ENCODE measurements around the gene STX18. TPM values are rescaled to one million over a fixed set of nuclear protein-coding genes. Genes with fewer than 3 reads are reported as not detected.

STX18 gene
- total and polyA plus RNA-seq, 2 of the 13 experiments (the other 11 are each of a cell fraction or from before 2014, with no cell fraction given) = 23.9 to 37.1 TPM

GRCh38 chr4:4486969-4487368 lies 54.9 kb downstream of the STX18 start (continued):
- TF ChIP-seq ZNF460 (CRISPR knock-in tag; IDR thresholded peaks at IDR 0.05; ENCODE audit: borderline replicate concordance) (no peak), AKNA (CRISPR knock-in tag; IDR thresholded peaks at IDR 0.05; ENCODE audit: borderline replicate concordance) (no peak), HES4 (CRISPR knock-in tag; IDR thresholded peaks at IDR 0.05; ENCODE audit: borderline replicate concordance) (no peak), HNF1B (CRISPR knock-in tag; IDR thresholded peaks at IDR 0.05) (peak; percentile 53; the same call in 1 of the 2 replicates), ZBTB3 (CRISPR knock-in tag; IDR thresholded peaks at IDR 0.05; ENCODE audit: borderline replicate concordance, low read depth) (no peak), CC2D1A (CRISPR knock-in tag; IDR thresholded peaks at IDR 0.05) (no peak), ZBTB7B (CRISPR knock-in tag; IDR thresholded peaks at IDR 0.05) (0 out of 2 replicates have a peak, but pooled peaks have one; percentile 22), IKZF5 (CRISPR knock-in tag; IDR thresholded peaks at IDR 0.05) (peak; percentile 65; the same call in 1 of the 2 replicates), HNF4G (IDR thresholded peaks at IDR 0.05; ENCODE audit: borderline replicate concordance, low read depth, low read length) (peak; percentile 75), HNF4G (CRISPR knock-in tag; IDR thresholded peaks at IDR 0.05; ENCODE audit: borderline replicate concordance, low read depth) (peak; percentile 73; the same call in 1 of the 2 replicates), ZNF343 (CRISPR knock-in tag; IDR thresholded peaks at IDR 0.05) (no peak), MED8 (CRISPR knock-in tag; IDR thresholded peaks at IDR 0.05; ENCODE audit: insufficient replicate concordance) (no peak), RARG (CRISPR knock-in tag; IDR thresholded peaks at IDR 0.05; ENCODE audit: low read depth) (no peak), PHF8 (CRISPR knock-in tag; IDR thresholded peaks at IDR 0.05) (no peak), NAIF1 (CRISPR knock-in tag; IDR thresholded peaks at IDR 0.05; ENCODE audit: borderline replicate concordance) (no peak), ZFAT (CRISPR knock-in tag; conservative IDR thresholded peaks at IDR 0.05) (no peak), ZBTB7A (CRISPR knock-in tag; IDR thresholded peaks at IDR 0.05) (no peak), RXRB (CRISPR knock-in tag; IDR thresholded peaks at IDR 0.05; ENCODE audit: borderline replicate concordance) (peak; percentile 83), ZNF431 (CRISPR knock-in tag; IDR thresholded peaks at IDR 0.05; ENCODE audit: borderline replicate concordance, low read depth) (no peak), MAX (IDR thresholded peaks at IDR 0.05) (peak; percentile 81), YY1 (IDR thresholded peaks at IDR 0.05; ENCODE audit: insufficient read depth, insufficient replicate concordance, low read depth, low read length) (no peak), ESRRA (CRISPR knock-in tag; IDR thresholded peaks at IDR 0.05; ENCODE audit: low read depth) (no peak), ZNF7 (CRISPR knock-in tag; IDR thresholded peaks at IDR 0.05) (no peak), HNRNPUL1 (IDR thresholded peaks at IDR 0.05; ENCODE audit: low read depth, low read length) (no peak)

Measured in HepG2 (cell line).